Hematopoietic multipotent progenitor cell treated with erythropoietin and hydrocortisone succinate and interleukin-3 and kit ligand, for 17 days (in vitro differentiated cells): ENCODE measurements around the gene USP25.
"Not testable (repeated sequence)": the region's sequence is repeated elsewhere in the genome, so short reads cannot be mapped to it uniquely, and the experiment has no call there.

ENCODE experiments used
- DNase-seq: peaks from one replicate; pipeline ENCODE4 v3.0.0-alpha.2; 2015; ENCODE audit warnings: low spot score

USP25 gene

GRCh38 chr21:15731243-15731613, 1.4 kb downstream of the USP25 start:
- peak; percentile 48 for DNase-seq

GRCh38 chr21:15732290-15732995, 2.7 kb downstream of the USP25 start:
- DNase-seq = peak; percentile 62

- DNase-seq = no peak
Observed at GRCh38 chr21:15732996-15733329, 3.2 kb downstream of the USP25 start.

DNA sequence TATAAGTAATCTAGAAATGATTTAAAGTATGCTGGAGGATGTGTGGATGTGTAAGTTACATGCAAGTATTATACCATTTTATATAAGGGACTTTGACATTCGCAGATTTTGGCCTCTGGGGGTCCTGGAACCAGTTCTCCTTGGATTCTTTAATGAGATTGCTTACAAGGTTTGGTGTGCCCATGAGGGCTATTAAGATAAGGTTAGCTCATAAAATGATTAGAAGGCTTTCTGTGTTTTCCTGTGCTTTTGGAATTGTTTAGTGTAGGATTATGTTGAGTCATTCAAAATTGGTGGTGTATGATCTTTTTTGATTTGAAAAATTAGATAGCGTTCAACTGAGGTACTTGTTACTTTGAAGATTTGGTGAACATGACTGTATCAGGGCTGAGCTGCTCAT, 5.6 kb downstream of the USP25 start:
- peak; percentile 31 for DNase-seq

DNA sequence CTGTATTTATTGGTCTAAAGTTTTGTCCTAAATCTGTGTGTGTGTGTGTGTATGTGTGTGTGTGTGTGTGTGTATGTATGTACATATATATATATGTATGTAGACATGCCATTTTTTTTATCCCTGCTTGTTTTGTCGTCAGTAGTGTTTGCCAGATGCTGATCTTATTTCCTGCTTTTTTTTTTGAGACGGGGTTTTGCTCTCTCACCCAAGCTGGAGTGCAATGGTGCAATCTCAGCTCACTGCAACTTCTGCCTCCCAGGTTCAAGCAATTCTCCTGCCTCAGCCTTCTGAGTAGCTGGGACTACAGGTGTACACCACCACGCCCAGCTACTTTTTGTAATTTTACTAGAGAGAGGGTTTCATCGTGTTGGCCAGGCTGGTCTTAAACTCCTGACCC, 6.1 kb downstream of the USP25 start:
- DNase-seq = not testable (repeated sequence)

- DNase-seq = not testable (repeated sequence)
Observed at GRCh38 chr21:15738779-15739178, 9.0 kb downstream of the USP25 start.

- DNase-seq = no peak
Observed at GRCh38 chr21:15740383-15740782, 10.6 kb downstream of the USP25 start.

GRCh38 chr21:15741510-15741909, 11.7 kb downstream of the USP25 start:
- no peak for DNase-seq

- DNase-seq = no peak
Observed at GRCh38 chr21:15742052-15742670, 12.4 kb downstream of the USP25 start.

- DNase-seq = no peak
Observed at GRCh38 chr21:15742694-15743093, 12.9 kb downstream of the USP25 start.

DNA sequence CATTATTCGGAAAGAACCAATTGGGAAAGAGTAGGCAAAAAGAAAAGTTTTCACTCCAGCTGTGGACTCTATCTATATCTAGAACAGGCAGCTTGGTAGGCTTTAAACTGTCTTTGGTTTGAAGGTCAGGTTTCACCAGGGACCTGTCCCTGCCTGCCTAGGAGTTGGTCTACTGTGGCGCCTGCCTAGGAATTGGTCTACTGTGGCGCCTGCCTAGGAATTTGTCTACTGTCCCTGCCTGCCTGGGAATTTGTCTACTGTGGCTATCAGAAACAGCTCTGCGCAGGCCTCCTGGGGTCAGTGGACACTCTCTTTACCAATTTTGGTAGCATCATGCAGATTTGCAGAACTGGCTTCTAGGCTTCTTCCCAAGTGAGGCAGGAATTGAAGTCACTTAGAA, 13.8 kb downstream of the USP25 start:
- DNase-seq = no peak

GRCh38 chr21:15744926-15745325, 15.1 kb downstream of the USP25 start:
- no peak for DNase-seq

DNA sequence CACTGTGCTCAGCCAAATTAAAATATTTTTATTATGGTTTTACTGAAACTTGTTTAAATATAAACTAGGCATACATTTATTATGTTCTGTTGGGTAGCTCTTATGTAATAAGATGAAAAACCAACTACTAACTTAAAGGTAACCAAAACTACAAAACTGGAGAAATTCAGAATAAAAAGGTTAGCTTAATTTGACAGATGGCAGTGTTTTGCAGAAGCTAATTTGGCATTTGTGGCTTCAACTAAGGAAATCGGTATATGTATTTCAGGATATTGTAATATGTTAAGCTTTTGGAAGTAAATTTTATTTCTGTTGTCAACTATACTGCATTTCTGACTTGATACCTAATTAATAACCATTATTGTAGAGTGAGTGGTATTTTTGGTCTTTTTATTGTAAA, 18.8 kb downstream of the USP25 start:
- DNase-seq = no peak

- peak; percentile 24 for DNase-seq
Observed at GRCh38 chr21:15749082-15749860, 19.5 kb downstream of the USP25 start.

DNA sequence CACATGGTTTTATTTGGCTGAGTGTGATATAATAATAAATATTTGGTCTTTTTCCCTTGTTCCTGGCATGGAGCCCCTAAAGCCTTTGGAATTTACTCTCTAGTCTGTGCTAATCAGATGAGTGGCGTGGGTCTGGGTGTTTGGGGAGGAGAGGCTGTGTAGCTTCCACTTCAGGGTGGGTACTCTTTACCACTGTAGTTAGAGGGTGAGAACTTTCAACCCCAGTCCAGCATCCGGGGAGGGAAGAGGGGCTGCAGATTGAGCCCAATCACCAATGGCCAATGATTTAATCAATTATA, 20.0 kb downstream of the USP25 start:
- DNase-seq = no peak

GRCh38 chr21:15751037-15751436, 21.3 kb downstream of the USP25 start:
- DNase-seq = no peak

DNA sequence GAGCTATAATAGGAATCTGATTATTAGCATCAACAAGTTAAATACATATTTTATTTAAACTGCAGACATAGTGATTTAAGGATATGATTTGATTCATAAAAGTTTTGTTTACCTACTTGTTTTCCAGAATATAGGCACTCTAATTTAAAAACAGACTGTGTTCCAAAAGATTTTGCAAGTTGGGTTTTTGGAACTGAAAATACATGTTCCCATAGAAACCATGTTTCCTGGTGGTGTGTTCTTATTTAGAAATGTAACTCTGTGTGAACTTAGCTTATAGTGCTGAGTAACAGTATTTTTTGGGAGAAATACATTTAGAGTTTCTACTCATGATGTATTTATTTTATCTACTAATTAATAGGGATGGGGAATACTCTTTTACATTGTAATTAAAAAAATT, 21.8 kb downstream of the USP25 start:
- DNase-seq = no peak

- DNase-seq = peak; percentile 21
Observed at GRCh38 chr21:15752763-15753407, 23.1 kb downstream of the USP25 start.

DNA sequence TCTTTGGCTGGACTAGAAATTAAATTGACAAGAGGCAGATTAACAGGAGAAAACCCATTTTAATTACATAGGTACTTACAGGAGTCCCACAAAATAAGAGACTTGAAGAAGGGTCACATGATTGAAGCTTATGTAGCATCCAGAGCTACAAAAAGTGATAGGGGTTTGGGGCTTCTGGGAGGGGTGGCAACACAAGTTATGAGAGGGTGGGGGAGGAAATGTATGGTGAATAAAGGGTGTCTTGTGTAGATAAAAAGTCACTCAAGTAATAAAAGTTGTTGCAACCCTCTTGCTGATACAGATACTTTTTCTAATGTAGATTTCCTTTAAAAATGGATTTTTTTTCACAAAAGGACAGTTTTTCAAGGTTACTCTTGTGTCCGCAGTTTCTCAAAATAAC, 24.0 kb downstream of the USP25 start:
- peak; percentile 10 for DNase-seq

- peak; percentile 21 for DNase-seq
Observed at GRCh38 chr21:15754640-15755039, 24.9 kb downstream of the USP25 start.

DNA sequence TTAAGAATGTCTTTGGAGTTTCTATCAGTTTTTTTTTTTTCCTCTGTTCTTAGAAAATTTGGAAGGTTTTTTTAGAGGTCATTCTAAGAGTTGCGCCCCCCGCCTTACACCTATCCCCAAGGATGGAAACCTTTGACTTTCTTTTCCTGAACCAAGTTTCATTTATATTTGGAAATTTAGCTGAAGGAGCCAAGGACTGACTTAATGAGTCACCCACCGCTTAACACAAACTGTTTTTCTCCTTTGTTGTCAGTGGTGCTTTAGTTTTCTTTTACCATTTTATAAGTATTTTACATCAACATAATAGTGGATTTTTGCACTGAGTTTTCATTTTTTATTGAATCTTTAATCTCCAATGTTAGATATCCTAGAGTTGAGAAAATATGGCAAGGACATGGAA, 25.3 kb downstream of the USP25 start:
- no peak for DNase-seq

- DNase-seq = no peak
Observed at GRCh38 chr21:15759469-15759868, 29.7 kb downstream of the USP25 start.

DNA sequence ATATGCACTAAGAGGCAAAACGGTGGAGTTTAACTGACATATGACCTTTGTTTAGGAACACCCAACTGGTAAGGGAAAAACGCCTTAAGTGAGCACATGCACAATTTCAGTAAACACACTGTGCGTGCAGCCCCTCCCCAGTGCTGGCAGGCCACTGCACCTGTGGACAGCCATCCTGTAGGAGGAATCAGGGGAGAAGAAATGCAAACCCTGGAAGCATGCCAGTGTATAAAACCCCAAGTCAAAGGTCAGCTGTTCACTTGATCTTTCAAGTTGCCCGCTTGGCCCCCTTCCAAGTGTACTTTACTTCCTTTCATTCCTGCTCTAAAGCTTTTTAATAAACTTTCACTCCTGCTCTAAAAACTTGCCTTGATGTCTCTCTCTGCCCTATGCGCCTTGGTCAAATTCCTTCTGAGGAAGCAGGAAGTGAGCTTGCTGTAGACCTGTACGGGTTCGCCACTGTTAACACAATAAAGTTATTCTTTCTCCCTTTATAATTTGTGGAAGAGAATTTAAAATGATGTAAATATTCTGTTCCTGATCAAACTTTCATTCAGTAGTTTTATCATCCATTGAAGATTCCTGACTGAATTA, 31.8 kb downstream of the USP25 start:
- no peak for DNase-seq
